G401 (cell line): ENCODE measurements around the gene RPL6. TPM values are rescaled to one million over a fixed set of nuclear protein-coding genes. Genes with fewer than 3 reads are reported as not detected.
"Not testable (repeated sequence)": the region's sequence is repeated elsewhere in the genome, so short reads cannot be mapped to it uniquely, and the experiment has no call there.

Source experiments
- DNase-seq: peaks from one replicate; pipeline ENCODE4 v3.0.0-alpha.2; 2015; ENCODE audit warnings: low spot score
- in situ Hi-C: cut with HindIII; loops from 2 replicates; pipeline ENCODE4 v1.10.0; 2016; ENCODE audit warnings: low sequenced_read_pairs, mixed read lengths
- total RNA-seq: library from RNA; depleted of rRNA; stranded (reverse); fragments of >200 nt; shearing (Covaris generic); gene quantifications from 2 replicates; pipeline ENCODE4 v1.2.3, GENCODE V29; 2014; rRNA removed

Gene RPL6
- 2,428 and 2,919 TPM in 2 replicates for total RNA-seq

DNA sequence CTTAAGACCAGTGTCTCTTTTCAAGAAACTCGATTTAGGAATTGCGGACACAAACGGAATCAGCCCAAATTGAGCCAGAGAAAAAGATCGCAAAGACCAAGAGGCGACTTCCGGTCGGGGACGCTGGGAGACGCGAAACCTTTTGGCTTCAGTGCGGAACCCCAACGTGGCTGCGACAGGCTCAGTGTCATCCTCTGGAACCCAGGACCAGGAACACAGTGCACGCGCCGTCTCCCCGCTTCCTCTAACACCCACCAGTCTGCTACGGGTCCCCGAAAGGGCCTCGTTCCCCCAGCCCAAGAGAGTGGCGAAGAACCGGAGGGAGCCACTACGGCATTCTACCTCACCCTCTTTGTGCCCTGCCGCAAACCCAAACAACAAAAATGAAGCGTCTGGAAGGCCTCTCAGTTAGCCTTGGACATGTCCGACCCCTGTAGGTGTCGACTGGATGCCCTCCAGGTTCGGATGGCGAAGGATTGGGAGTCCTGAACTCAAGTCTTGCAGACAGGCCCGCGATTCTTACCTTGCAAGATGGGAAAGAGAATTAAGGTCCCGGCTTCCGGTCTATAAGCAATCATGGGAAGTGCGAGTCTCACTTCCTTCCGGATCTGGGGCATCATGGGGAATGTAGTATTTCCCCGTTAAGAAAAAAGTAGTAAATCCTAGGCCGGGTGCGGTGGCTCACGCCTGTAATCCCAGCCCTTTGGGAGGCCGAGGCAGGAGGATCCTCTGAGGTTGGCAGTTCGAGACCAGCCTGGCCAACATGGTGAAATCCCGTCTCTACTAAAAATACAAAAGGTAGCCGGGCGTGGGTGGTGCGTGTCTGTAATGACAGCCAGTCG lies at the start of gene RPL6:
Gene RPL6 (minus strand): TSS at position 542 of the 842 bp plus-strand sequence. CDS start 949 bp downstream, outside the sequence.
- in situ Hi-C loops: no loop called here
- peak; percentile 97 for DNase-seq

DNA sequence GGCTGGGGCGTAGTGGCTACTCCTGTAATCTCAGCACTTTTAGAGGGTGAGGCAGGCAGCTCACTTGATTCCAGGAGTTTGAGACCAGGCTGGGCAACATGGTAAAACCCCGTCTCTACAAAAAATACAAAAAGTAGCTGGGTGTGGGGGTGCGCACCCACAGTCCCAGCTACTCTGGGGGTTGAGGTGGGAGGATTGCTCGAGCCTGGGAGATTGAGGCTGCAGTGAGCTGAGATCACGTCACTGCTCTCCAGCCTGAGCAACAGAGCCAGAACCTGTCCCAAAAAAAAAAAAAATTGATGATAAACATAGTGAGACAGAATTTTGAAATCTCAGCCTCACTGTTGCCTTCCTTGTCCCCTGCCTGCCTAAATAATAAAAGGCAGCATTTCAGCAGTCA lies 49.3 kb upstream of the RPL6 start:
- in situ Hi-C loops: no loop called here
- no peak for DNase-seq

DNA sequence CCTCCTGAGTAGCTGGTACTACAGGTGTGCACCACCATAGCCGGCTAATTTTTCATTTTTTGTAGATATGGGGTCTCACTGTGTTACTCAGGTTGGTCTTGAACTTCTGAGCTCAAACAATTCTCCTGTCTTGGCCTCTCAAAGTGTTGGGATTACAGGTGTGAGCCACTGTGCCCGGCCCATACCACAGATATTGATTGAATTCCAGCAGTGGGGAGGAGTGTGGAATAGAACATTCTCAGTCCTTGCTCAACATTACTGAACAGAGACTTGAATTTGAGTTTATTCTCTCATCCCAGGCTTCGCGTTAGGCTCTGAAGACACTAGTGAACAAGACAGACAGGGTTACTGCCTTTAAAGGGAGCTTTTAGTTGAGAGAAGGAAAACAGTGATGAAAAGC lies 48.9 kb upstream of the RPL6 start:
- no peak for DNase-seq
- in situ Hi-C loops: no loop called here

DNA sequence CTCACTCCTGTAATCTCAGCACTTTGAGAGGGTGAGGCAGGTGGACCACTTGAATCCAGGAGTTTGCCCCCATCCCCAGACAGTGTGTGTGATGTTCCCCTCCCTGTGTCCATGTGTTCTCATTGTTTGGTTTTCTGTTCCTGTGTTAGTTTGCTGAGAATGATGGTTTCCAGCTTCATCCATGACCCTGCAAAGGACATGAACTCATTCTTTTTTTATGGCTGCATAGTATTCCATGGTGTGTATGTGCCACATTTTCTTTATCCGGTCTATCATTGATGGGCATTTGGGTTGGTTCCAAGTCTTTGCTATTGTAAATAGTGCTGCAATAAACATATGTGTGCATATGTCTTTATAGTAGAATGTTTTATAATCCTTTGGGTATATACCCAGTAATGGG lies 47.7 kb upstream of the RPL6 start:
- in situ Hi-C loops, DNase-seq: not testable (repeated sequence)

DNA sequence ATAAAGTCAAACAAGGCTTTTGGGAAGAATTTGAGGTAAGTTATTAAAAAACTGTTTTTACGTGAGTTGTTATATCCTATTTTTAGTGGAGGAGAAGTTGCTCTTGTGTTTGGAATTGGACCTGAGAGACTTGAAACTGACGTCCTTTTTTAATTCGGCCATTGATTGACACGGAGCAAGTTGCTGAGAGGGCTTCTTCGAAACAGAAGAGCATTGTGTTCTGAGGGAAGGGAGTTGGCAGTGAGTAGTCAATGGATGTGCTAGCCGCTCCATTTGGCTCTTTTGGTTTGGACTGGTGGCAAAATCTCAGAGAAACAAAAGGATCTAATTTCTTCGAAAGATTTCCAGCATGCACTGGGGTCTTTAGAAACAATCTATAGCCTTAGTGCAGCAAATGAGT lies 46.6 kb upstream of the RPL6 start:
- in situ Hi-C loops: no loop called here
- peak; percentile 17 for DNase-seq

GRCh38 chr12:112450725-112451124 lies 41.3 kb upstream of the RPL6 start:
- peak; percentile 63 for DNase-seq
- in situ Hi-C loops: no loop called here

GRCh38 chr12:112448165-112448564 lies 38.8 kb upstream of the RPL6 start:
- DNase-seq, in situ Hi-C loops: not testable (repeated sequence)

DNA sequence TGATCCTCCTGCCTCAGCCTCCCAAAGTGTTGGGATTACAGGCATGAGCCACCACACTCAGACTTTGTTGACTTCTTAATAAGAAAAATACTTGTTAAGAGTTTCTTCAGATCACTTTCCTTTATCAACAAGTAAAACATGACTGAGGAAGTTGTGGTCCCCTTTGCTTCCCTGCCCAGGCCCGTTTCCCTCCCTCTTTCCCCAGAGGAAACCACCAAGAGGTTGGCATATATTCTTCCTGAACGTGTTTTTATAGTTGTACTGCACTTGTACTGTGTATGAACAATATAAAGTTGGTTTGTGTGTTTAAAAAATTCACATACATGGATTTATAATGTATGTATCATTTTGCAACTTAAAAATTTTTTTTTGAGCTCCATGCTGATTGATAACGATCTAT lies 37.7 kb upstream of the RPL6 start:
- in situ Hi-C loops: no loop called here
- no peak for DNase-seq

GRCh38 chr12:112446008-112446725 lies 36.8 kb upstream of the RPL6 start:
- in situ Hi-C loops: no loop called here
- DNase-seq: no peak

DNA sequence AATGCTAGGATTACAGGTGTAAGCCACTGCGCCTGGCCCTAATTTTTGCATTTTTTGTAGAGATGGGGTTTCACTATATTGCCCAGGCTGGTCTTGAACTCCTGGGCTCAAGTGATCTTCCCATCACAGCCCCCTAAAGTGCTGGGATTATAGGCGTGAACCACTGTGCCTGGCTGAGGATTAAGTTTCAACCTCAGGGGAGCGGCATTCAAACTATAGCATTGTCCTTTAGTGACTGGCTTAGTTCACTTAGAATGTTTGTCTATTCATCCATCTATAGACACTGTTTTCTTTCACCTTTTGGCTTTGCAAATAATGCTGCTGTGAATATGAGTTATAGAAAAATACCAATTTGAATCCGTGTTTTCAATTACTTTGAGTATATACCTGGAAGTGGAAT lies 34.5 kb upstream of the RPL6 start:
- in situ Hi-C loops: no loop called here

GRCh38 chr12:112440653-112441052 lies 31.2 kb upstream of the RPL6 start:
- in situ Hi-C loops, DNase-seq: not testable (repeated sequence)

More for the DNA sequence above, 34.5 kb upstream of the RPL6 start:
- DNase-seq: no peak

GRCh38 chr12:112439769-112440168 lies 30.4 kb upstream of the RPL6 start:
- DNase-seq: peak; percentile 67
- in situ Hi-C loops: no loop called here

DNA sequence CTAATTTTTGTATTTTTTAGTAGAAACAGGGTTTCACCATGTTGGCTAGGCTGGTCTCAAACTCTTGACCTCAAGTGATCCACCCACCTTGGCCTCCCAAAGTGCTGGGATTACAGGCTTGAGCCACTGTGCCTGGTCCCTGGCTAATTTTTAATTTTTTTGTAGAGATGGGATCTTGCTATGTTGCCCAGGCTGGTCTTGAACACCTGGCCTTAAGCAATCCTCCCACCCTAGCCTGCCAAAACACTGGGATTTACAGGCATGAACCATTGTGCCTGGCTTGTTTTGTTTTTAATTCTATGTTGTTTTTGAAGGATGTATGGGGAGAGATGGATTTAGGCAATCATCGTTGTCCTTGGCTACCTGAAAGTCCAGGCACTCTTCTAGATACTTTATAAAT lies 29.2 kb upstream of the RPL6 start:
- in situ Hi-C loops, DNase-seq: not testable (repeated sequence)

GRCh38 chr12:112433551-112433950 lies 24.1 kb upstream of the RPL6 start:
- DNase-seq: no peak
- in situ Hi-C loops: no loop called here

- no peak for DNase-seq
- in situ Hi-C loops: no loop called here
These were observed 22.6 kb upstream of the RPL6 start for GRCh38 chr12:112431965-112432364.

GRCh38 chr12:112430929-112431328 lies 21.5 kb upstream of the RPL6 start:
- in situ Hi-C loops: no loop called here
- DNase-seq: no peak

GRCh38 chr12:112427760-112428159 lies 18.4 kb upstream of the RPL6 start:
- DNase-seq: no peak
- in situ Hi-C loops: no loop called here

DNA sequence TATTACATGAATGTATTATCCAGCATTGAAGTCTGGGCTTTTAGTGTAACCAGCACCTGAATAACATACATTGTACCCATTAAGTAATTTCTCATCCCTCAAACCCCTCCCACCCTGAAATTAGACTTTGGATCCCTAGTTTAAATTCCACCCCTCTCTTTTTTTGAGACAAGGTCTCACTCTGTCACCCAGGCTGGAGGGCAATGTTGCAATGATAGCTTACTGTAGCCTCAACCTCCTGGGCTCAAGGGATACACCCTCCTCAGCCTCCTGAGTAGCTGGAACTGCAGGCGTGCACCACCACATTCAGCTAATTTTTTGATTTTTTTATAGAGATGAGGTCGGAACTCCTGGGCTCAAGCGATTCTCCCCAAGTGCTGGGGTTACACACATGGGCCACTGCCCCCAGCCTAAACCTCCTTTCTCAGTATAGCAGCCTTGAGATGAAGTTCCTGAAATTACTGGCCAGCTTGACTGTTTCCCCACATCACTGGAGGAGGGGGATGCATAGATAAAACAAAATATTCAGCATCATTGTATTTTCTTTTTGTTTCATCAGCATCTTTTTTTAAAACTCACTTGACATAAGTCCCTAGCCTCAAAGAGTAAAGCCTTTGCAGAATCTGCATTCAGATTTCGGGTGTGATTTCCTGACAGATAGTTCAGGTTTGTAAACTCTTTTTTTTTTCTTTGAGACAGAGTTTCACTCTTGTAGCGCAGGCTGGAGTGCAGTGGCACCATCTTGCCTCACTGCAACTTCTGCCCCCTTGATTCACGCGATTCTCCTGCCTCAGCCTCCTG lies 16.4 kb upstream of the RPL6 start:
- in situ Hi-C loops: no loop called here
- DNase-seq: no peak

DNA sequence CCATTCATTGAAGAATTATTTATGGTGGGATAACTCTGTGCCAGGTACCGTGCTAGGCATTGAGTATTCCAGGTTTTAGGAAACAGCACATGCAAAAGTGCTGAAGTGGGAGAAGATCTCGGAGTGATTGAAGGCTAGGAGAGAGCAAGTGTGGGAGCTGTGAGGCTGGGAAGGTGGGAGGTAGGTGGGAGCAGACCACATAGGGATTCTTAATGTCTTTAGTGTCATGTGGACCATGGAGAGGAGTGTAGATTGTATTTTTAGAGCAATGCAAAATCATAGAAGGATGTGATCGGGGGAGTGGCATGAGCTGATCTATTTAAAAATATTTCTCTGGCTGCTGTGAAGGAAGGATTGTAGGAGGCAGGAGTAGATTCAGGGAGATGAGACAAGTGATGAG lies 14.7 kb upstream of the RPL6 start:
- in situ Hi-C loops: no loop called here
- DNase-seq: no peak

DNA sequence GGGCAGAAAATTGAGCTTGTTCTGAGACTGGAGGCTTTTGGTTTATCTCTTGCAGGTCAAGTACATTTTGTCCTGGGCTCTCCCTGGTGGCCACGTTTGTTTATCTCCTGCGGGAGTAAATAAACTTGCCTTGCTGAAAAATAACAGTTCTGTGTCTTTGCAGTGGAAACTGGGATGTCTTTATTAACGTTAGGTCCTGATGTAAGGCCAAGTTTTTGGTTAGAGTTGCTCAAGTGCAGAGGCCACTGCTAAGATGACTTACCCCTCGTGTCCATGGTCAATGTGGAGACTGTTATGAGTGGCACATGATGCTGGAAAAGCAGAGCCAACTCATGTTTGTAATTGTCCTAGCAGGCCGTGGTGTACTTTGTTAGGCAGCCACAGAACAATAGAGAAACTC lies 13.1 kb upstream of the RPL6 start:
- in situ Hi-C loops: no loop called here
- DNase-seq: peak; percentile 20
